Epithelial cell of prostate (primary cell): Measurements from ENCODE around the gene NAV2.
"Not testable (repeated sequence)": the region's sequence is repeated elsewhere in the genome, so short reads cannot be mapped to it uniquely, and the experiment has no call there.

Source experiments
- DNase-seq: peaks from one replicate; pipeline ENCODE4 v3.0.0-alpha.2; 2011; ENCODE audit warnings: low read depth, low spot score
- H3K27ac ChIP-seq: fragments of 450-650 bp; 2 replicates; pipeline ENCODE4 v1.5.1; 2017; ENCODE audit warnings: mild to moderate bottlenecking

NAV2 gene

DNA sequence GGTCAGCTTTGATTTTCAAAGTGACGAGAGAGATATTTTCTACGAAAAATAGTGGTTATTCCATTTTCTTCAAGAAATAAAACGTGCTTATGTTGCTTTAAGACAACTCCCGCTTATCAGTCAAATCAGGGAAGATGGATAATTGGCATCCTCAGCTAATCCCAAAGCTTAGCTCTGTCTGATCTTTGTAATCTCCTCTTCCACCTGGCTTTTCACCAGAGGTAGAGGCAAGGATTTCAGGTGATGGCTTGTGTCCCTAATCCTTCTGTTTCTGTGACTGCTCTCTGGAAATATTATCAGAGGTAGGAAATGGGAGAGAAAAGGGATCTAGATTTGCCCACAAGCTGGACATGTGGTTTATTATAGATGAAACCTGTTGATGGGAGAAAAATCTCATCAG is 368.7 kb downstream of the NAV2 start:
- no peak overlapping the region for H3K27ac ChIP-seq
- no peak for DNase-seq

DNA sequence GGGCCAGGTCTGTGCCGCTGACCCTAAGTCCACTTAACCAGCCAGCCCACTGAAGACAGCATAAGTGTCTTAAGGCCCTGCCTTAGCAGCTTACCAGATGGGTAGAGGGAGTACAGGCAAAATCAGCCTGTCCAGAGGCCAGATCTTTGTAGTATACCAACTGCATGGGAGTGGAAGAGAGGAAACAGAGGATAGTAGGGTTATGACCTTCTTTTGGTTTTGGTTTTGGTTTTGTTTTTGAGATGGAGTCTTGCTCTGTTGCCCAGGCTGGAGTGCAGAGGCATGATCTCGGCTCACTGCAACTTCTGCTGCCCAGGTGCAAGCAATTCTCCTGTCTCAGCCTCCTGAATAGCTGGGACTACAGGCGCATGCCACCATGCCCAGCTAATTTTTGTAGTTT is 371.2 kb downstream of the NAV2 start:
- not testable (repeated sequence) for H3K27ac ChIP-seq, DNase-seq

DNA sequence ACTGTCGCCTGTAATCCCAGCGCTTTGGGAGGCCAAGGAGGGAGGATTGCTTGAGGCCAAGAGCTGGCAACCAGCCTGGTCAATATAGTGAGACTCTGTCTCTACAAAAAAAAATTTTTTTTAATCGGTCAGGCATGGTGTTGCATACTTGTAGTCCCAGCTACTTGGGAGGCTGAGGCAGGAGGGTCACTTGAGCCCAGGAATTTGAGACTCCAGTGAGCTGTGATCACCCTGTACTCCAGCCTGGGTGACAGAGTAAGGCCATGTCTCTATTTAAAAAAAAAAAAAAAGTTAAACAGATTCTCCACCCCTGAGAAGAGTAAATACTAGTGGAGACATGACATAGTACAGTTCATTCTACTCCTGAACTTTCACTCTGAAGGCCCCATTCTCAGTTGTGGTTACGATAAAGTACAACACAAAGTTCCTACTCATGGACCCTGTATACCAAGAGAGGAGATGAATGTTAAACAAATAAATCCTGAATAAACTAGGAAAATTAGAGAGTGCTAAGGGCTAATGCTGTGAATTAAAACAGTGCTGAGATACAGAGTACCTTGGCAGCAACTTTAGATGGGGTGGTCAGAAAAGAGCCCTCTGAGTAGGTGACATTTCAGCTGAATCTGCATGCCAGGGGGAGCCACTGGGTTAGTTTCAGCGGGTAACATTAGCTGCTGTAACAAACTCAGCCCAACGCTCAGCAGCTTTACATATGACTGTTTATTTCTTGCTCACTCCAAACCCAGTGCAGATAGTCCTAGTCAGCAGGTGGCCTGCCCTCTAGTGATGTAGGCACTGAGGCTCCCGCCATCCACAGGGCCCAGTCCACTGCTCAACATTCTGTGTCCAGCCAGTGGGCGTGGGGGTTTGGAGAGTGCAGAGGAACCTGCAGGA is 372.5 kb downstream of the NAV2 start:
- H3K27ac ChIP-seq, result no peak overlapping the region
- no peak for DNase-seq

DNA sequence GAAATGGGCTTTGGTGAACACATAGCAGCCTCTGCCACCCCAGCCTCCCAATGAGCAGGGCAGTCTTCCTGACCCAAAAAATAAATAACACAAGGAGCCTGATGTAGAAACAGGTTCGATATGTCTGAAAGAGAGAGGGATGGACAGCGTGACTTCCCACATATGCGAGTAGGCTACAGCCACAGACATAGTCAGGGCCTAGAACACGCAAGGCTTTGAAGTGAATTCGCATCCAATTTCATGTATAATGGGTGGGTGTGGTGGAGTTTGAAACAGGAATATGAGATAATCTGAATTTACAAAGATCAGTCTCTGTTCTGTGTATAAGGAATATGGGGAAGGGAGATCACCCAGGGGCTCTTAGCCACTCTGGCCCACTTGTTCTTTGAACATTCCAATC is 373.3 kb downstream of the NAV2 start:
- H3K27ac ChIP-seq, result no peak overlapping the region
- DNase-seq, result no peak

DNA sequence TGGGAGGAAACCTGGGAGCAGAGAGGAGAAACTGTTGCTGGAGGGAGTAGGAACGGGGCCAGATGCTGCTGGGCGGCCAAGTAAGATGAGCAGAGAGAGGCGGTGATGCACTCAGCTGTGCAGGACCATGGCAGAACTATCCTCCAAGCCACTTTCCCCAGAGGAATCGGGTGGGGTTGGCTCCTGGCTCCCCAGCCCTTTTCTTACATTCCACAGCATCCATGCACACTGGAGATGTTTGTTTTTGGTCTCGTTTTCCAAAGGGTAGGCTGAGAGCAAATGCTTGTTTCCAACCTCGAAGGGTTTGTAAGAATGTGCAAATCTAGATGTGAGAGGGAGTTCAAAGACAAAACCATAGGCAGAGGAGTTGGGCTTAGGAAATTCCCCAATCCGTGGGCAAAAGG is 374.5 kb downstream of the NAV2 start:
- H3K27ac ChIP-seq, result no peak overlapping the region
- DNase-seq, result no peak

DNA sequence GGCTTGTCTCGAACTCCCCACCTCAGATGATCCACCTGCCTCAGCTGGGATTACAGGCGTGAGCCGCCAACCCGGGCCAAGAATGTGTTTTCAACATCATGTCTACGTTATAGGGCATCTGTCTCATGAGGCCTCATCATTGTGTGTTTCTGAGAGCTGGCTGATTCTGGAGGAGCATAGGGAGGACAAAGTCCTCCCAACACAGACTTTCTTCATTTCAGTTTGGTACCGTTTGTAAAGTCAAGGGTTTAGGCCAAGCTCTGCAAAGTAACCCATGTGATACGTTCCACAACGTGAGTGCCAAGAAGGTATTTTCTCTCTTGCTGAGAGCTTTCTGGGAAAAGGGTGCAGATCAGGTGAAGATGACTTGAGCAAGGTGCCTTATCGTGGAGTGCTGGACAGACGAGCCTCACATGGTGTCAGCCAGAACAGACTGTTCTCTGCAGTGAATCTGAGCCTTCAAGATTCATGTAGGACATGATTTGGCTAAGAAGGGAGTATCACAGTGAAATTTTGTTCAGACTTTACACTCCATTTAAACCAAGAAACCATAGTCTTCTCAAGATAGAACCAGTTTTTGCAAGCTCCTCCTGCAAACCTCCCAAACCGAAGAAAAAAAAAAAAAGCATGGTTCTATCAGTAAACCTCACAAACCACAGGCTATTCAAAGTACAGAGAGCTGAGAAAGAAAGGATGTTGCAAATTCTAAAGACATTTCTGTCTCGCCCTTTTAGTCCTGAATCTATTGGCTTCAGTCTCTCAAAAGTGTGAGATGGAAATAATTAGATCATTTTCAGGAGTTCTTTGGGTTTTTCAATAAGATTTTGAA is 376.0 kb downstream of the NAV2 start:
- no peak for DNase-seq
- H3K27ac ChIP-seq, result no peak overlapping the region

DNA sequence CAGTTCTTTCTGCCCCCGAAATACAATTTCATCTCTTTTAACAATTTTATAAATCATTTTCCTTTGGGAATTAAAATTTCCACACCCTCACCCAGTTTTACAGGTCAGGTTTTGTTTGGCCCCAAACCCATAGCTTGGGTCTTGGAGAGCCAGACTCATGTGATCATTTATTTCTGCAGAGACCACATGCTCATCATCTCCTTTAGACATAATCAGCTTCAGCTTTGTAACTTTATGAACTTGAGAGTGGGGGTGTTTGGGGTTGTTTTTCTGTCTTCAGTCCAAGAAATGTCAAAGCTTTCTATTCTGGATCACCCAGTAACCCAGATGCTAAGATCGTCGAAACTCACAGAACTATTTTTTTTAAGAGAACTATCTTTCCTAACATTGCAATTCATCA is 376.7 kb downstream of the NAV2 start:
- DNase-seq, result no peak

DNA sequence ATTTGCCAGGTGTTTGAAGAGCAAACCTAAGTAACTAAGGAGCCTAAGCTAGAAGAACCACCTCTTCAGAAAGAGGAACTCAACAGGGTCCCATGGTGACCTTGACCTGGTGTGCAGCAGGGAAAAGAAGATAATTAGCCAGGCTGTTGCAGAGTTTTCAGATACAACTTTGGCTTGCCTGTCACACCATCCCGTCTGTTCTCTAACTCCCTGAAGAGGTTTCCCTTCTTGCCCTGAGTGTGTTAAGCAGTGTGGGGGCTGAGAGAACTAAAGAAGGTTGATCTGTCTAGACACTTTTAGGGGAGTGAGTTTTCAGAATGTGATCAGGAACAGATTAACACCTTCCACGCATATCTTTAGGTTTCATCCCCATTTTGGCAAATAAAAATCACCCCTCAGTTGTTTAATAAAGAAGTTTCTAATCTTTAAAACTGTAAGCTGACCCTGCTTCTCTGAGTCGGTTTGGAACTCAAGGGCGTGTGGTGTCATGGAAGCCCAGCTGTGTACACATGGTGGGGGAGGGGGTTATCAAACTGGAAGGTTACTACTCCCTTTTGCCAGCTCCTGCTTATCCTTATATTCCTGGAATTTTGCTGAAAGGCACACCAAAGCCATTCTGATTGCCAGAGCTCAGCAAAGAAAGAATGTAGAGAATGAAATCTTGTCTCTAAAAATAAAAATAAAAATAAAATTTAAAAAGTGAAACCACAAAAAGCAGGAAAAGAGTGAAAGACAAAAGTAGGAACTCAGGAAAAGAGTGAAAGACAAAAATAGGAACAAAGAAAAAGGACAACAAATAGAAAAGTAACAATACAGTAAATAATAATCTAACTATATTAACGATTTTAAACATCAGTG is 377.4 kb downstream of the NAV2 start:
- H3K27ac ChIP-seq, result no peak overlapping the region
- no peak for DNase-seq

More for the DNA sequence above, 376.7 kb downstream of the NAV2 start:
- H3K27ac ChIP-seq, result no peak overlapping the region

DNA sequence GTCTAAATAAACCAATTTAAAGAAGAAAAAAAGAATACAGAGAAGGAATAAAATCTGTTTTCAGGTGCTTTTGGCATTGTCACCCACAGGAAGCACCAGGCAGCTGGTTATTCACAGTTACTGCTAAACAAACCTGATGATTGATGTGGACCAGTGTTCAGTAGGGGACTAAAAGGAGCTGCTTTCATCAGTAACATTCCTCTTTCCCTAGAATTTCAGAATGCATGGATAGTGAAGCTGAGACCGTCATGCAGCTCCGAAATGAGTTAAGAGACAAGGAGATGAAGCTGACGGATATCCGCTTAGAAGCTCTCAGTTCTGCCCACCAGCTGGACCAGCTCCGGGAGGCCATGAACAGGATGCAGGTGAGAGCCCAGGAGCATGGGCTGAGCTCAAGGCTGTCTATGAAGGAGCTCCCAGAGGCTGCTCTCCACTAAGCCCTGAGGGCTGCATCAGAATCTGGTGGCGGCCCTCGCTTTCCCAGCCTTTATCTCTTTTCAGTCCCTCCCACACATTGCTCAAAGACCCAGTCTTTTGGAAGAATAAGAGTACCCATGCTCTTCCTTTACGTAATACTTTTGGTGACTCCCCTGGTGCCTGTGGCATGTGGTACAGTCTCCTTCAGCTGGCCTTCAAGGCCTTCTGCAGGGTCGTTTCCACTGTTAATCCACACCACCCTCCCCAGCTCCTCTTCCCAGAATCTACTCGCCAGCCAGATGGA is 378.2 kb downstream of the NAV2 start:
- DNase-seq, result no peak
- no peak overlapping the region for H3K27ac ChIP-seq

DNA sequence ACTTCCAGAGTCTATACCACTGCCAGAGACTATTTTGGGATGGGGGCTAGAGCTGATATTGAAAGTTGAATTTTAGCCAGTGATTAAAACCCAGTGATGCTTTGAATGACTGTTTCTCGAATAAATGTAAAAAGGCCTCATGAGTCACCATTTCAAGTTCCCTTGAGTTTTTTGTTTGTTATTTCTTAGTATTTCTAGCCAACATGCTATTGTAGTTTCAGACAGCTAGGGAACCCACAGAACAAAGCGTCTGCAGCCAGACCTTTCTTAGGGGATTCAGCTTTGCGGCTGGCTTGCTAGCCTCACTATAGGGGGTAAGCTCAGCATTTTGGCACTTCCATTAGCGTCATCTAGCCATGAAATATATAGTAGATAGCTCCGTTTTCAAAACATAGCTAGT is 381.1 kb downstream of the NAV2 start:
- DNase-seq, result no peak
- no peak overlapping the region for H3K27ac ChIP-seq

DNA sequence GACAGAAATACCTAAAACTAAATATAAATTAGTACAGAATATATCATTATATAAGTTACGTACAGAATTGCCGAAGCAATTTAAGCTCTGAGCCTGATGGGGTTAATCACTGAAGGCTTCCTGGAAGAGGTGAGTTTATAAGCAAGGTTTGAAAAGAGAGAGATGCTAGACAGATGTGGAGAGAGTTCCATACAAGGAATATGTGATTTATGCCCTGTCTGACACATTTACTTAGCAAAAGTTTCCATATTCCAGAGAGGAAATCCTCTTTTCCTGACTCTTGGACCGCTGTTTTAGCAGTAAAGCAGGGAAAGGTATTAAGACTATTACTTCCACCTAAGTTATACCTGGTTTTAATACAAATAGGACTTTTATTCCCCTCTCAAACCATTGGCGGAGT is 382.6 kb downstream of the NAV2 start:
- H3K27ac ChIP-seq, result no peak overlapping the region
- no peak for DNase-seq

DNA sequence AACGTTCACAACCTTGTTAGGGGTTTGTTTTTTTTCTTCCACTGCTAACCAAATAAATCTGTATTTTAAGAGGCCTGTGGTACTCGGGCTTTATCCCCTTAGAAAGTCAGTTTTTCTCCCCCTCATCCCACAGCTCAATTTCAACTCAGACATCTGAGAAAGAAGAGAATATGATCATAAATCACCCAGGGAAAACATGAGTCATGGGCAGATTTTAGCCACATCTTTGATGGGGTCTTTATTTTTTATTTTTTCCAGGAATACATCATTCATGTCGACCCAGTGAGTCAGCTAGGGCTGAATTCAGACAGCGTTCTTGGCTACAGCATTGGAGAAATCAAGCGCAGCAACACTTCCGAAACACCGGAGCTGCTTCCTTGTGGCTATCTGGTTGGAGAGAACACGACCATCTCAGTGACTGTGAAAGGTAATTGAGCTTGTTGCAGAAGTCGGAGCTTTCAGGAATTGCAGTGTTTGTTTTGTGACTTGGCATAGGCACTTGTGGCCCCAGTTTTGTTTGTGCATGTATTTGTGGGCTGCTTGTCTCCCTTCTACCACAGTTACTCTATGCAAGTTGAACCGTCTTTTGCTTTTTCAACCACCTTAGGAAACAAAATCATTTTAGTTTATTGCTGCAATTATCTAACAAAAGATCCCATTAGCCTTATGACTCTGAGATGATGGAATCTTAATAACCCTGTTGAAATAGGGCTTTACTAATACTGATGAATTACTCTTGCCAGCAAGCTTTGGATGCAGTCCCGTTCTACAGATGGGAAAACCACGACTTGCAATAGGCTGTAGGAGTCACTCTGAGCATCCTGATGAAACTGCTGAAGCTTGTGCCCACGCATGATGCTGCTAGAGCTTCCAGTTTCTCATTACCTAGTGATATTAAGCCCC is 384.9 kb downstream of the NAV2 start:
- peak overlapping the region; percentile 1 for H3K27ac ChIP-seq
- DNase-seq, result no peak

DNA sequence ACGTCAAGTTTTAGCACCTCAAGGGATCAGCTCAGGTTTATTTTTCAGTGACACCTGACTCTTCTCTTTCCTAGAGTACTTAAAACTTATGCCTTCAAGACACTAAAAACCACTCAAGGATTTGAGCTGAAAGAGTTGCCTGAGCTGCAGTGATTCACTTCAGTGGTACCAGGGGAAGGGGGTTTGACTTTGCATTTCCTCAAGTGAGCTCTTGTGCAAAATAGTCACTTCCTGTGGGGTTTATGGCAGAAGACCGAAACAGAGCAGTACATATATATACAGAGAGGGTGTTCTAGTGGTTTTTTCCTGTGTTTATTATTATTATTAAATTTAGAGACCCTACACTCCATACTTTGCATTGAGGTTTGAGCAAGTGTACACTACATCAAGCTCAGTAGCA is 386.9 kb downstream of the NAV2 start:
- no peak overlapping the region for H3K27ac ChIP-seq
- DNase-seq, result no peak

DNA sequence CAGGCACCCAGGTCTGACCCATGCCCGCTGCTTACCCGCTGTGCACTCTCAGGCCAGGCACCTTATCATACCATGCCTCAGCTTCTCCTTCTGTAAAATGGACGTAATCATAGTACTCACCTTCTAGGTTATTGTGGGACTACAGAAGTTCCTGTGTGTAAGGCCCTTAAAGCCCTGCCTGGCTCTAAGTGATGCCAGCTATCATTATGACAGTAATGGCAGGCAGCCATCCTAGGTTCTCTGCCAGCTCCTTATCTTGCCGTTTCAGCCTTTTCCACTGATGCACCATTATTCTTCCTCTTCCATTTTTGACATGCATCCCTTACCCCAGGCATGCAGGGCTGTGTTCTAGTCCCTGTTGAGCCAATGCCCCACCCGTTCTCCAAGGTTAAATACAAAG is 389.8 kb downstream of the NAV2 start:
- H3K27ac ChIP-seq, result no peak overlapping the region
- DNase-seq, result no peak

DNA sequence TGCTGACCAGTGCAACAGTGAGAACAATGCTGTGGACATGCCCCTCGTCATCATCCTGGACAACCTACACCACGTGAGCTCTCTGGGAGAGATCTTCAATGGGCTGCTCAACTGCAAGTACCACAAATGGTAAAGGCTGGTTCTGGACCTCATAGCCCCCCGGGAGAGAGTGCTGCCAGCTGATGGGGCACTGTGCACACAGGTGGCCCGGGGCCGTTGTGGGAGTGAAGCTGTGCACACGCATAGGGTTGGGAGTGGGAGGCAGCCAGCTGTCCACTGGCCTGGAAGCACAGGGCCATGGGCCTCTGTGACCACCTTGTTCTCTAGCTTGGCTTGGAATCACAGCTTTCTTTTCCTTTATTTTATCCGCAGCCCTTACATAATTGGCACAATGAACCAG is 390.6 kb downstream of the NAV2 start:
- DNase-seq, result no peak
- no peak overlapping the region for H3K27ac ChIP-seq

DNA sequence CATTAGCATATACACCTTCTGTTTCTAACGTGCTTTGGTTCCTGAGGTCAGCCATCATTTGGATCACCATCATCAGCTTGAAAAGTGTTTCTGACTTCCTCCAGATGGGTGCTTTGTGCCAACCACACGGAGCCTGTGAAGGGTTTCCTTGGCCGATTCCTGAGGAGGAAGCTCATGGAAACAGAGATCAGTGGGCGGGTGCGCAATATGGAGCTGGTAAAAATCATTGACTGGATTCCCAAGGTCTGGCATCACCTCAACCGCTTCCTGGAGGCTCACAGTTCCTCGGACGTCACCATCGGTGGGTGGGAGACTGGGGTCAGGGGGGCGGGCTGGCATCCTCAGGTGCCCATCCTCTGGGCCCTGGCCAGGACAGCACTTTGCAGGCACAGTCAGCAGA is 392.8 kb downstream of the NAV2 start:
- no peak for DNase-seq
- H3K27ac ChIP-seq, result no peak overlapping the region

DNA sequence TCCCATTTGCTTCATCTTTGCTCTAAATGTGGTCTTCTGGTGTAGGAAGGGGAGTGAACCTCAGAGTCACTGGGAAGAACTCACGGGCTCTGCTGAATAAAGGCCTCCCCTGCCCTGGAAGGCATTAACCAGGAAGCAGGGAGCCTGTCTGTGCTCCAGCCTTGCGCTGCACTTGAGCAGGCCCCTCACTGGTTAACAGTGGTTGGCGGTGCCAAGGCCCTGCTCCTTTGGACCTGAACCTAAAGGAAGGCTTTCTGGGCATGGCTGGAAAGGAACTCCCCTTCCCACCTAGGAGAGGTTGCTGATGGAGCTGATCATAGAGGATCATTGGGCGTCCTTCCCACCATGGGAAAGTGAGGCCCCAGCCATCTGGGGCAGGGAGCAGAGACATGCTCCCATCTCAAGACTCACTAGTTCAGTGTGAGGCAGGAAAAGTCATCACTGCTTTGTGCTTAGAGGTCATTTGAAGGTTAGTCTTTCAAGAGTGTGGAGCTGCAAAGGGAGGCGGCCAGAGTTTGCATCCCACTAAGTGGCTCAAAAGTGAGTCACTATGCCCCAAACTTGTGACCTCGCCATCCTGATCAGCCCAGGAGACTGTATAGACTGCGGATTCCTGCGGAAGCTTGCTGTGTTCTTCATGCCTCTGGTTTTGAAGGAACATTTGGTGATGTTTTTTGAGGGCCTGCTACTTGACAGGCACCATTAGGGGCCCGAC is 397.3 kb downstream of the NAV2 start:
- no peak for DNase-seq
- H3K27ac ChIP-seq, result no peak overlapping the region

DNA sequence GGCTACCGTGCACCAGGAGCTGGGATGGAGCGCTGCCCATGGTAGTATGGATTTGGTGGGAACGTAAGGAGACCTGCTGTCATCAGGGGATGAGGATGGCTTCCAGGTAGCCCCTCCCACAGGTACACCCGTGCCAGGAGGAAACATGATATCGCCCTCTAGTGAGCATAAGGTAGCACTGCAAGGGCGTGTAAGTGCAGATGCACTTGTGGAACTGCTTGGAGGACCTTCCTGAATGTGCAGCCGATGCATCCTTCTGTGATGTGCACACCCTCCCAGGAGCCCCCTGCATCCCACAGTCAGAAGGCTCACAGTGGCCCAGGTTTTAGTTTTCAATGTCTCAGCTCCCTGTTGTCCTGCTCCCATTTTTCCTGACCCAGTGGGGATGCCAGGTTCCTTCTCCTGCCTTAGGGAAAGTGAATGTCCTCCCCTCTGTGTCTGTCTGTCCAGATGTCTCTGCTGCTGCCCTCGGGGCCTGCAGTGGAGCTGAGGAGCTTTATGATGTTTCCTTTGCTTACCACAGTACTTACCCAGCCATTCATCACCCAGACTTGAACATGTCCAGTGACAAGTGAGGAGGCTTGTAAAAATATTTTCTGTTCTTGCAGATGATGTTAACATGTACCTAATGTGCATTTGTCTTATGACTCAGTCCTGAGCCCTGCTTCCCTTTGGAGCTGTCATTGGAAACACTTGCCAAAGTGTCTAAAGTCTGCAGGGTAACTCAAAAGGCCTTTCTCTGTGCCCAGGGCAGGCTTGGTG is 398.5 kb downstream of the NAV2 start:
- peak; percentile 89 for DNase-seq
- H3K27ac ChIP-seq, result peak overlapping the region; percentile 97
